Trophoblast cell (in vitro differentiated cells and primary cell): ENCODE measurements around the gene PEF1.
A peak's percentile ranks its signal among the peaks of the same experiment; 100 is the strongest.

ENCODE experiments used
- DNase-seq, 2 donors: peaks; one replicate each; pipeline ENCODE4 v3.0.0-alpha.2; 2016
- H2AFZ ChIP-seq: 2 replicates; pipeline ENCODE4 v1.6.1; 2013; ENCODE audit warnings: low read length, moderate library complexity, mild to moderate bottlenecking; ENCODE audit not compliant: insufficient read depth, poor library complexity
- H2AK5ac ChIP-seq: 2 replicates; pipeline ENCODE4 v1.6.1; 2013; ENCODE audit warnings: mild to moderate bottlenecking, low read length
- H2BK120ac ChIP-seq: 2 replicates; pipeline ENCODE4 v1.6.1; 2013; ENCODE audit warnings: low read length, mild to moderate bottlenecking, moderate library complexity; ENCODE audit not compliant: insufficient read depth, poor library complexity
- H2BK12ac ChIP-seq: 2 replicates; pipeline ENCODE4 v1.6.1; 2013; ENCODE audit warnings: mild to moderate bottlenecking, low read length, moderate library complexity
- H2BK5ac ChIP-seq: 2 replicates; pipeline ENCODE4 v1.6.1; 2013; ENCODE audit warnings: low read length, low read depth, moderate library complexity, mild to moderate bottlenecking; ENCODE audit not compliant: poor library complexity
- H3K14ac ChIP-seq: 2 replicates; pipeline ENCODE4 v1.6.1; 2013; ENCODE audit warnings: mild to moderate bottlenecking, low read length
- H3K18ac ChIP-seq: 2 replicates; pipeline ENCODE4 v1.6.1; 2013; ENCODE audit warnings: mild to moderate bottlenecking, low read length
- H3K23ac ChIP-seq: 2 replicates; pipeline ENCODE4 v1.6.1; 2013; ENCODE audit warnings: low read length
- H3K27ac ChIP-seq: 2 replicates; pipeline ENCODE4 v1.5.1; 2013; ENCODE audit warnings: low read depth, mild to moderate bottlenecking, inconsistent platforms, low read length, moderate library complexity
- H3K27me3 ChIP-seq: 2 replicates; pipeline ENCODE4 v1.6.1; 2013; ENCODE audit warnings: inconsistent platforms, mild to moderate bottlenecking, low read length, moderate library complexity; ENCODE audit not compliant: insufficient read depth
- H3K36me3 ChIP-seq, 2 experiments: 1 replicate in 1 of 2; 2 replicates in 1 of 2; pipeline ENCODE4 v1.6.1; 2013; ENCODE audit warnings: low read length in 2 of 2, mild to moderate bottlenecking in 2 of 2, moderate library complexity in 1 of 2; ENCODE audit not compliant: insufficient read depth in 2 of 2, control insufficient read depth in 1 of 2
- H3K4ac ChIP-seq: 2 replicates; pipeline ENCODE4 v1.6.1; 2013; ENCODE audit warnings: low read depth, mild to moderate bottlenecking, low read length, moderate library complexity
- H3K4me1 ChIP-seq, 2 experiments: 1 replicate in 1 of 2; 2 replicates in 1 of 2; pipeline ENCODE4 v1.6.1; 2013; ENCODE audit warnings: low read length in 2 of 2, mild to moderate bottlenecking in 2 of 2, moderate library complexity in 1 of 2; ENCODE audit not compliant: insufficient read depth in 2 of 2, control insufficient read depth in 1 of 2
- H3K4me2 ChIP-seq: 2 replicates; pipeline ENCODE4 v1.6.1; 2013; ENCODE audit warnings: inconsistent platforms, mild to moderate bottlenecking, low read length, moderate library complexity
- H3K4me3 ChIP-seq: 2 replicates; pipeline ENCODE4 v1.5.1; 2013; ENCODE audit warnings: mild to moderate bottlenecking, low read depth, low read length, inconsistent platforms
- H3K79me1 ChIP-seq: one replicate; pipeline ENCODE4 v1.6.1; 2013; ENCODE audit warnings: low read length
- H3K79me2 ChIP-seq: 2 replicates; pipeline ENCODE4 v1.6.1; 2013; ENCODE audit warnings: low read length, mild to moderate bottlenecking; ENCODE audit not compliant: control insufficient read depth, insufficient read depth, poor library complexity
- H3K9ac ChIP-seq: 2 replicates; pipeline ENCODE4 v1.6.1; 2013; ENCODE audit warnings: mild to moderate bottlenecking, low read length
- H3K9me3 ChIP-seq: 2 replicates; pipeline ENCODE4 v1.6.1; 2013; ENCODE audit warnings: low read depth, mild to moderate bottlenecking, control low read depth, inconsistent platforms, low read length; ENCODE audit not compliant: insufficient read depth
- H4K12ac ChIP-seq: 2 replicates; pipeline ENCODE4 v1.6.1; 2013; ENCODE audit warnings: low read depth, mild to moderate bottlenecking, low read length, moderate library complexity
- H4K8ac ChIP-seq: 2 replicates; pipeline ENCODE4 v1.6.1; 2013; ENCODE audit warnings: low read depth, mild to moderate bottlenecking, low read length, moderate library complexity
- H4K91ac ChIP-seq: one replicate; pipeline ENCODE4 v1.6.1; 2013; ENCODE audit warnings: low read depth, mild to moderate bottlenecking, low read length, moderate library complexity
- WGBS: extraction: QIAGEN DNeasy Blood & Tissue Kit; methylation state at CpG from one replicate; pipeline ENCODE4 v1.1.7; 2013; ENCODE audit warnings: missing lambda C conversion rate; ENCODE audit not compliant: insufficient read length, insufficient coverage; ENCODE audit errors: extremely low coverage; 5-methylcytosine and 5-hydroxymethylcytosine counted together

The PEF1 gene

DNA sequence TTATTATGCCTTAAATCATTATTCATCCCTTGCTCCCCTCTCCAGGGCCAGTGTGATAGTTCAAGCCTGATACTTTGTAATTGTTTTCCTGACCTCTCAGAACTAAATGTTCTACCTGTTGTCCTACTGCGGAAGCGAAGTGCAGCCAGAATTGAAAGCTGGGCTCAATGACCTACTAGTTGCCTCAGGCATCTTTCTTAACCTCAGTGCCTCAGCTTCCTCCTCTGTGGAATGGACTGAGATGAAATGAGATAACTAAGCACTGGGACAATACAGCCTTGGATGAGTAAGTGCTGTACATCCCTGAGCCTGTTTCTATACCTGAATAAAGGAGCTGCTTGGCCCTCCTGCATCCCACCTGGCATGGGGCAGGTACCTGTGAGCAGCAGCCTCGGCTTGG is 32.7 kb upstream of the PEF1 start:
- Histone ChIP-seq H2AFZ (no peak overlapping the region), H2BK12ac (no peak overlapping the region), H4K8ac (no peak overlapping the region), H3K9ac (no peak overlapping the region), H4K91ac (no peak overlapping the region), H2AK5ac (no peak overlapping the region), H3K4me3 (no peak overlapping the region), H3K23ac (no peak overlapping the region), H3K14ac (no peak overlapping the region), H4K12ac (no peak overlapping the region), H3K79me2 (no peaks in the 10 kb centered on the region), H3K4me1 (peaks cover 7 to 13% of the 10 kb centered on the region in 2 experiments), H3K79me1 (peaks cover 2% of the 10 kb centered on the region), H2BK5ac (no peak overlapping the region), H3K27me3 (no peaks in the 10 kb centered on the region), H3K9me3 (no peaks in the 10 kb centered on the region), H3K4ac (no peak overlapping the region), H2BK120ac (no peak overlapping the region), H3K36me3 (peaks cover 41 to 48% of the 10 kb centered on the region in 2 experiments), H3K4me2 (no peak overlapping the region), H3K27ac (no peak overlapping the region), H3K18ac (no peak overlapping the region)
- no CpG with 5 or more reads among the region's 3 CpGs for WGBS
- DNase-seq = peak; percentile 77 to 93

DNA sequence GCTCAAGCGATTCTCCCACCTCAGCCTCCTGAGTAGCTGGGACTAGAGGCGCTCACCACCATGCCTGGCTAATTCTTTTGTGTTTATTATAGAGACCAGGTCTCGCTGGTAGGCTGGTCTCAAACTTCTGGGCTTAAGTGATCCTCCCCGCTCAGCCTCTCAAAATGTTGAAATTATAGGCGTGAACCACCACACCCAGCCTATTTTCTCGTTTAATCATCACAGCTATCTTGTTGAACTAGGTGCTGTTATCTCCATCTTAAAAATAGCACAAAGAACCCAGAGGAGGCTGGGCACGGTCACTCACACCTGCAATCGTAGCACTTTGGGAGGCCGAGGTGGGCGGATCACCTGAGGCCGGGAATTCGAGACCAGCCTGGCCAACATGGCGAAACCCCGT is 31.1 kb upstream of the PEF1 start:
- no peak overlapping the region for H4K91ac ChIP-seq
- no peaks in the 10 kb centered on the region for H3K27me3 ChIP-seq

DNA sequence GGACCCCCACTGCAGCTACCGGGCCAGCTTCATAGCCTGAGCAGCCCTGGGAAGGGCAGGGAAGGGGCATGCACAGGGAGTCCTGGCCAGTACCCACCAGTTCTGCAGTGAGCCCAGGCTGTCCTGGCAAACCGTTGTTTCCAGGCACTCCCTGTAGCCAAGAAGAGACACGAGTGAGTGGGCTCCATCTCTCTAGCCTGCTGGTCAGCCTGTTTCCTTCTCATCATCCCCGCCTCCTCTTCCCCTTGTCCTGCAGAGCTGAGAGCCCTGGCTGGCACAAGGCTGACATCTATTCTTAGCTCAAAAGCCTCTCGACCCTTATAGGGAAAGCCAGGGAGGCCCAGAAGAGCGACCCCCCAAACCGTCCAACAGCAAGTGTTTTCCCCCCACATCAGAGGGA is 30.5 kb upstream of the PEF1 start:
- H3K9ac ChIP-seq = peak overlapping the region; percentile 37
- no peak overlapping the region for H3K18ac ChIP-seq
- H3K27me3 ChIP-seq = no peaks in the 10 kb centered on the region
- H2BK12ac ChIP-seq = no peak overlapping the region
- H3K27ac ChIP-seq = no peak overlapping the region
- H3K23ac ChIP-seq = no peak overlapping the region
- H3K4ac ChIP-seq = no peak overlapping the region
- H4K91ac ChIP-seq = no peak overlapping the region
- no peak overlapping the region for H3K14ac ChIP-seq
- H3K4me3 ChIP-seq = no peak overlapping the region
- H4K8ac ChIP-seq = no peak overlapping the region
- H2BK120ac ChIP-seq = no peak overlapping the region
- H3K4me1 ChIP-seq = peaks cover 7 to 13% of the 10 kb centered on the region in 2 experiments
- H3K4me2 ChIP-seq = no peak overlapping the region
- peaks cover 39 to 43% of the 10 kb centered on the region in 2 experiments for H3K36me3 ChIP-seq
- H2AFZ ChIP-seq = no peak overlapping the region
- H3K9me3 ChIP-seq = no peaks in the 10 kb centered on the region
- peak overlapping the region; percentile 24 for H2AK5ac ChIP-seq
- no peaks in the 10 kb centered on the region for H3K79me1 ChIP-seq
- no peaks in the 10 kb centered on the region for H3K79me2 ChIP-seq
- H2BK5ac ChIP-seq = no peak overlapping the region
- WGBS = no CpG with 5 or more reads among the region's 7 CpGs
- no peak overlapping the region for H4K12ac ChIP-seq
- DNase-seq = no peak

More for the DNA sequence above, 31.1 kb upstream of the PEF1 start:
- Histone ChIP-seq H3K36me3 (peaks cover 40 to 49% of the 10 kb centered on the region in 2 experiments), H2BK12ac (no peak overlapping the region), H3K79me2 (no peaks in the 10 kb centered on the region), H3K79me1 (no peaks in the 10 kb centered on the region), H2AK5ac (no peak overlapping the region), H3K9me3 (no peaks in the 10 kb centered on the region), H3K4ac (no peak overlapping the region), H3K18ac (no peak overlapping the region), H3K9ac (no peak overlapping the region), H2BK5ac (no peak overlapping the region), H3K14ac (no peak overlapping the region), H4K12ac (no peak overlapping the region), H3K4me2 (no peak overlapping the region), H3K23ac (no peak overlapping the region), H3K4me1 (peaks cover 7 to 13% of the 10 kb centered on the region in 2 experiments), H2BK120ac (no peak overlapping the region), H3K27ac (no peak overlapping the region), H4K8ac (no peak overlapping the region), H2AFZ (no peak overlapping the region), H3K4me3 (no peak overlapping the region)
- peak; percentile 91 to 97 for DNase-seq
- no CpG with 5 or more reads among the region's 14 CpGs for WGBS

DNA sequence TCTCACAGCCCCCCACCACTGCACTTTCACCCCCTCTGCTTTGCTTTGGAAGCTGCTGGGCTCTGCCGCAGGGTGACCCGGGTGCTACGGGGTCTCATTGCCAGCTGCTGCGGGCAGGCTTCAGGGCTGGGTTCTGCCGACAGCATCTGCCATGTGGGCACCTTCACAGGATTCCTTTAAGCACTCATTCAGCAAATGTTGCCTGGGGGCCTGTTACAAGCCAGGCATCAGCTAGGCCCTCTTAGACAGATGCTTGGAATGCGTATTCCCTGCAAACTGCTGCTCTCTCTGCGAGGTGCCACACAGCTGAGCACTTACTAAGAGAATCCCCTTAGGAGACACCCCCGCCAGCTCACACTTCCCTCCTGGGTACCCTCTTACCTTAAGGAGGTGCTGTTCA is 29.9 kb upstream of the PEF1 start:
- WGBS = no CpG with 5 or more reads among the region's 8 CpGs
- Histone ChIP-seq H2AK5ac (no peak overlapping the region), H3K27me3 (no peaks in the 10 kb centered on the region), H3K79me2 (no peaks in the 10 kb centered on the region), H3K9ac (no peak overlapping the region), H3K4me3 (no peak overlapping the region), H4K8ac (no peak overlapping the region), H3K36me3 (peaks cover 38 to 42% of the 10 kb centered on the region in 2 experiments), H3K14ac (no peak overlapping the region), H3K79me1 (no peaks in the 10 kb centered on the region), H3K4me1 (peaks cover 7 to 13% of the 10 kb centered on the region in 2 experiments), H4K91ac (no peak overlapping the region), H3K27ac (no peak overlapping the region), H3K18ac (no peak overlapping the region), H2BK12ac (no peak overlapping the region), H2BK5ac (no peak overlapping the region), H2AFZ (no peak overlapping the region), H2BK120ac (no peak overlapping the region), H3K4ac (no peak overlapping the region), H3K9me3 (no peaks in the 10 kb centered on the region), H3K4me2 (no peak overlapping the region), H4K12ac (no peak overlapping the region), H3K23ac (no peak overlapping the region)
- DNase-seq = peak; percentile 97 to 99
